ENCODE results near the gene TRMT1. TPM values are rescaled to one million over a fixed set of nuclear protein-coding genes. Genes with fewer than 3 reads are reported as not detected.
A peak's percentile ranks its signal among the peaks of the same experiment; 100 is the strongest.
"Not testable (repeated sequence)": the region's sequence is repeated elsewhere in the genome, so short reads cannot be mapped to it uniquely, and the experiment has no call there.

Gene TRMT1
- 42.6 and 46.4 TPM in 2 replicates for total RNA-seq (2022)
- Bru-seq, nascent RNA, result percentile 58 among the genes with signal in this experiment
- BruChase-seq, experiment 1, labeled RNA remaining after a 2-hour chase, result percentile 69 among the genes with signal in this experiment
- percentile 80 among the genes with signal in this experiment for BruChase-seq, experiment 2, labeled RNA remaining after a 6-hour chase
- long read RNA-seq, transcript TRMT1-202 (17 exons, 2,142 nt), result major isoform, 19 of 75 reads
- long read RNA-seq, partial matches to known transcripts, result 11 of 75 reads
- long read RNA-seq, other reads (novel, unspliced or antisense), result 40 of 75 reads

DNA sequence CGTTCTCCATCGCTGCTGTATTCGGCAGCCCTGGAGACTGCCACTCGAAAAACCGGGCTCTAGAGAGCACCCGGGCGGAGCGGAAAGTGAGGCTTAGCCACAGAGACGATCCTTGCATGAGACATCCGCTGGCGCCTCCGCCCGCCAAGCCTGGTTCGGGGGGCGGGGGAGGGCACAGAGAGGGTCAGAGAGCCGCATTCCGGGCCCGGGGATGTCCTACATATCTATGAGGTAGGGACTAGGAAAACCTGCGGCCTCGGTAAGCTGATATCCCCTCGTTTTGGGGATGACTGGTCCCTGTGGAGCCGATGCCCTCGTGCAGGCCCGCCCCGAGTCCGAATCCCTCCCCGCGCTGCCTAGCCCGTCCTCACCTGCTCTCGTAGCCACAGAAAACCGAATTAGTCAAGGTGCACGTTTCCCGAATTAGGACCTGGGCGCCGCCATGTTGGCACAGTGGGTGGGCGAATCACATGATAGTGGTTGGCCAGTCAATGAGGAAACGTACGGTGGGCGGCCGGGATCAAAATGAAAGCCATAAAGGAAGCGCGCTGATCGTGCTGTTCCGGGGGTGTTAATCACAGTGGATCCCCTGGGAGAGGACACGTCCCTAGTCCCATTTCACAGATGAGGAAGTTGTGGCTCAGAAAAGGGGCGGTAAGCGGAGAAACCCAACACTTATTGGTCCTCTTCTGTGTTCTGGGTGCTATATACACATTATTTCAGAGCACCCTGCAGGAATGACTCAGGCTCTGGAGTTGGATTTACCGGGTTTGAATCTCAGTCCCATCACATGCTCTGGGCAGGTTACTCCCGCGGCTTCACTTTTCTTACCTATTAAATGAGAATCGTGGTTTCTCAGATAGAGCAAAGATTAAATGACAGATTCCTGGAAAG, at the start of gene TRMT1:
Gene TRMT1 (minus strand): TSS at position 459 of the 894 bp plus-strand sequence. CDS start 341 bp downstream, at position 118.
- Mint-ChIP-seq H3K4me3 (ENCODE audit: unreplicated experiment) (peak within 1 kb of the TSS; percentile 100), H3K27ac (ENCODE audit: unreplicated experiment) (peak within 1 kb of the TSS; percentile 96), H3K4me1 (ENCODE audit: low read depth, unreplicated experiment) (peaks cover 6% of the 10 kb centered on the region), H3K9me3 (ENCODE audit: unreplicated experiment) (no peaks in the 10 kb centered on the region), H3K36me3 (ENCODE audit: insufficient read depth, unreplicated experiment) (peaks cover 15% of the 10 kb centered on the region), H3K27me3 (ENCODE audit: insufficient read depth, unreplicated experiment) (no peaks in the 10 kb centered on the region)
- TF ChIP-seq, protein P1, sequence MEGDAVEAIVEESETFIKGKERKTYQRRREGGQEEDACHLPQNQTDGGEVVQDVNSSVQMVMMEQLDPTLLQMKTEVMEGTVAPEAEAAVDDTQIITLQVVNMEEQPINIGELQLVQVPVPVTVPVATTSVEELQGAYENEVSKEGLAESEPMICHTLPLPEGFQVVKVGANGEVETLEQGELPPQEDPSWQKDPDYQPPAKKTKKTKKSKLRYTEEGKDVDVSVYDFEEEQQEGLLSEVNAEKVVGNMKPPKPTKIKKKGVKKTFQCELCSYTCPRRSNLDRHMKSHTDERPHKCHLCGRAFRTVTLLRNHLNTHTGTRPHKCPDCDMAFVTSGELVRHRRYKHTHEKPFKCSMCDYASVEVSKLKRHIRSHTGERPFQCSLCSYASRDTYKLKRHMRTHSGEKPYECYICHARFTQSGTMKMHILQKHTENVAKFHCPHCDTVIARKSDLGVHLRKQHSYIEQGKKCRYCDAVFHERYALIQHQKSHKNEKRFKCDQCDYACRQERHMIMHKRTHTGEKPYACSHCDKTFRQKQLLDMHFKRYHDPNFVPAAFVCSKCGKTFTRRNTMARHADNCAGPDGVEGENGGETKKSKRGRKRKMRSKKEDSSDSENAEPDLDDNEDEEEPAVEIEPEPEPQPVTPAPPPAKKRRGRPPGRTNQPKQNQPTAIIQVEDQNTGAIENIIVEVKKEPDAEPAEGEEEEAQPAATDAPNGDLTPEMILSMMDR (IDR thresholded peaks at IDR 0.05; ENCODE audit: insufficient read depth in 1 of 2, low read depth in 1 of 2, low read length in 1 of 2, severe bottlenecking in 1 of 2, unreplicated experiment in 1 of 2), result no peak
- intact Hi-C loops (cut with micrococcal nuclease; ENCODE audit: unreplicated experiment), result loop anchor here (2.0 kb wide), 1 partner anchor 34 kb away; the partner anchor contains the start of genes IER2 and STX10
- Histone ChIP-seq H3K4me1 (no peaks in the 10 kb centered on the region), H3K4me3 (ENCODE audit: low read depth, low read length) (peak within 1 kb of the TSS; percentile 93), H3K36me3 (ENCODE audit: control insufficient read depth, insufficient read depth, low read length) (peaks cover 1% of the 10 kb centered on the region), H3K27me3 (replicated peaks; ENCODE audit: control insufficient read depth, insufficient read depth, low read length) (no peaks in the 10 kb centered on the region), H3K9me3 (no peaks in the 10 kb centered on the region)
- peak; percentile 89 to 92 for DNase-seq
- BruUV-seq (replicated peaks), result TSS peak; percentile 74
- ChIA-PET CTCF (interaction anchor here (0.6 kb wide), 1 partner anchor 67 kb away, joined by 3 read pairs; no protein-coding TSS in a partner anchor), POLR2A (no interaction called here)

DNA sequence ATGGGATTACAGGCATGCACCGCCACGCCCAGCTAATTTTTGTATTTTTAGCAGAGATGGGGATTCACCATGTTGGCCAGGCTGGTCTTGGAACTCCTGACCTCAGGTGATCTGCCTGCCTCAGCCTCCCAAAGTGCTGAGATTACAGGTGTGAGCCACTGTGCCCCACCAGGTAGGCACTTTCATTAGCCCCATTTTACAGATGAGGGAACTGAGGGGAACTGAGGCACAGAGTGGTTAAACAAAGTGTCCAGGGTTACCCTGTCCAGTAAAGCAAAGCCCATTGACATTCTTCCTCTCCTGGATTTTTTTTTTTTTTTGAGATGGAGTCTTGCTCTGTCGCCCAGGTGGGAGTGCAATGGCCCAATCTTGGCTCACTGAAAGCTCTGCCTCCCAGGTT, 49.6 kb upstream of the TRMT1 start:
- H3K4me3 Mint-ChIP-seq (ENCODE audit: unreplicated experiment); intact Hi-C loops (cut with micrococcal nuclease; ENCODE audit: unreplicated experiment); H3K27me3 Mint-ChIP-seq (ENCODE audit: insufficient read depth, unreplicated experiment); CTCF ChIA-PET; H3K4me3 ChIP-seq (ENCODE audit: low read depth, low read length); H3K9me3 Mint-ChIP-seq (ENCODE audit: unreplicated experiment); BruUV-seq (replicated peaks); H3K36me3 ChIP-seq (ENCODE audit: control insufficient read depth, insufficient read depth, low read length); DNase-seq; H3K9me3 ChIP-seq; H3K27me3 ChIP-seq (replicated peaks; ENCODE audit: control insufficient read depth, insufficient read depth, low read length): not testable (repeated sequence)
- POLR2A ChIA-PET, result interaction anchor here (0.6 kb wide), 1 partner anchor 29 kb away, joined by 5 read pairs; no protein-coding TSS in a partner anchor
- H3K36me3 Mint-ChIP-seq (ENCODE audit: insufficient read depth, unreplicated experiment), result peaks cover 25% of the 10 kb centered on the region
- H3K27ac Mint-ChIP-seq (ENCODE audit: unreplicated experiment), result peak overlapping the region; percentile 71
- H3K4me1 ChIP-seq, result peaks cover 62% of the 10 kb centered on the region
- H3K4me1 Mint-ChIP-seq (ENCODE audit: low read depth, unreplicated experiment), result peaks cover 28% of the 10 kb centered on the region

DNA sequence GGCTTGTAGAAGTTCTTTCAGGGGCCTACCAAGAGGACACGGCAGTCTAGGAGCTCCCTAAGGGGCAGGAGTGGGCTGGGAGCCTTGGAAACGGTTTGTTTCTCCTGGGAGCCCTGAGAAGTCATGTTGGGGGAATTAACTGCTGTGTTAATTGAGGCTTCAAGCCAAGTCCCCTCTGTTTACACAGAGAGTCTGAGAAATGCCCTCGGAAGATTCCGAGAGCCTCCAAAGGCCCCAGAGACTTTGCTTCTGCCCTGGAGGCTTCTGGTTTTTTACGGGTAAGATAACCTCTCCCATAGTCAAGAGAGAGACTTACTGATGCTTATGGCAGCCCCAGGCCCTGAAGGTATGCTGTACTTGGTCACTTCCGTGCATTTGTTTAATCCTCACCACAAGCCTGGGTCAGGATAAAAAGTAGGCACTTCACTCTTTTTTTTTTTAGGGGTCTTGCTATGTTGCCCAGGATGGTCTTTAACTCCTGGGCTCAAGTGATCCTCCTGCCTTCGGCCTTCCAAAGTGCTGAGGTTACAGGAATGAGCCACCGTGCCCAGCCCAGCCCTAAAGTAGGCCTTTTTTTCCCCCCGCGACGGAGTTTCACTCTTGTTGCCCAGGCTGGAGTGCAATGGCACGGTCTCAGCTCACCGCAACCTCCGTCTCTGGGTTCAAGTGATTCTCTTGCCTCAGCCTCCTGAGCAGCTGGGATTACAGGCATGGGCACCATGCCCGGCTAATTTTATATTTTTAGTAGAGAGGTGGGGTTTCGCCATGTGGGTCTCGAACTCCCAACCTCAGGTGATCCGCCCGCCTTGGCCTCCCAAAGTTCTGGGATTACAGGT, 48.8 kb upstream of the TRMT1 start:
- intact Hi-C loops (cut with micrococcal nuclease; ENCODE audit: unreplicated experiment), result loop anchor here (2.0 kb wide), 1 partner anchor 15 kb away; the partner anchor contains the start of genes IER2 and STX10
- Histone ChIP-seq H3K4me3 (ENCODE audit: low read depth, low read length) (no peak overlapping the region), H3K27me3 (replicated peaks; ENCODE audit: control insufficient read depth, insufficient read depth, low read length) (no peaks in the 10 kb centered on the region), H3K36me3 (ENCODE audit: control insufficient read depth, insufficient read depth, low read length) (no peaks in the 10 kb centered on the region), H3K9me3 (no peaks in the 10 kb centered on the region), H3K4me1 (peaks cover 60% of the 10 kb centered on the region)
- Mint-ChIP-seq H3K9me3 (ENCODE audit: unreplicated experiment) (no peaks in the 10 kb centered on the region), H3K4me1 (ENCODE audit: low read depth, unreplicated experiment) (peaks cover 26% of the 10 kb centered on the region), H3K36me3 (ENCODE audit: insufficient read depth, unreplicated experiment) (peaks cover 25% of the 10 kb centered on the region), H3K27ac (ENCODE audit: unreplicated experiment) (peak overlapping the region; percentile 93), H3K4me3 (ENCODE audit: unreplicated experiment) (peak overlapping the region; percentile 79), H3K27me3 (ENCODE audit: insufficient read depth, unreplicated experiment) (no peaks in the 10 kb centered on the region)
- no TSS peak for BruUV-seq (replicated peaks)
- ChIA-PET POLR2A (interaction anchor here (0.6 to 3.4 kb wide), 5 partner anchors 10 to 498 kb away, joined by 3 to 29 read pairs (median 7); partner anchors contain the start of genes IER2 and STX10), CTCF (interaction anchor here (0.9 kb wide), 1 partner anchor 13 kb away, joined by 3 read pairs; no protein-coding TSS in a partner anchor)
- peak; percentile 25 to 58 for DNase-seq
- TF ChIP-seq, protein P1 (IDR thresholded peaks at IDR 0.05; ENCODE audit: insufficient read depth in 1 of 2, low read depth in 1 of 2, low read length in 1 of 2, severe bottlenecking in 1 of 2, unreplicated experiment in 1 of 2), result no peak
